HG03175 (cell line): ENCODE measurements around the gene IGF2BP3.
"Not testable (repeated sequence)": the region's sequence is repeated elsewhere in the genome, so short reads cannot be mapped to it uniquely, and the experiment has no call there.

ENCODE experiments used
- ATAC-seq: cut with Tn5 transposase; IDR thresholded peaks from one replicate; pipeline ENCODE4 v1.9.1; 2021; ENCODE audit warnings: mild to moderate bottlenecking, moderate library complexity; ENCODE audit not compliant: unreplicated experiment

The IGF2BP3 gene

DNA sequence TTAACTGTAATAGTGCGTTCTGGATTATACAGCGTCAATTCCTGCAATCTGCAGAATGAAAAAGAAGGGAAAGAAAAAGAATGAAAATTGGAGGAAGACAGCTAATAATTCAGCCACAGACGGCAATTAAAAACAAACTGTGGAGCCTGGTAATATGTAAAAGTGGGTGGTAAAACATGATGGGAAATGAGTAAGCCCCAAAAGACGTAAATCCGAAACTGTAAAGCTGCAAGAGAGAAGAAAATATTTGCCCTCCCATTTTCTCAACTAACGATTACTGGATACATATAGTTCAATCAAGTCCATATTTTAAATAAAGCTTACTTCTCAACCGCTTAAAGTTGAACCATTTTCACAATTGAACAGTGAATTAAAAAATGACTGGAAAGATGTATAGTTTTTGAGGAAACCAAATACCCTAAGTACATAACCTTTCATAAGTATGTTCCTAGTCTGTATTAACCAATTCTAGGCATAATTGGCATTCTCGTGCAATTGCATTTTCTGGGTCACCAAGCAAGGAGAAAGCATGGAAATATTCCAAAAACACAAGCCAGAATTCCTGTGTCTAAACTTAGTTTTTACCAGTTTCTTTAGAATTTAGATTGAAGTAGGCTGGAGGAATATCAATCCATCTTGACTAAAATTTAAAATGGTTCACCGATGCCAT is 126.3 kb downstream of the IGF2BP3 start:
- ATAC-seq, result no peak

DNA sequence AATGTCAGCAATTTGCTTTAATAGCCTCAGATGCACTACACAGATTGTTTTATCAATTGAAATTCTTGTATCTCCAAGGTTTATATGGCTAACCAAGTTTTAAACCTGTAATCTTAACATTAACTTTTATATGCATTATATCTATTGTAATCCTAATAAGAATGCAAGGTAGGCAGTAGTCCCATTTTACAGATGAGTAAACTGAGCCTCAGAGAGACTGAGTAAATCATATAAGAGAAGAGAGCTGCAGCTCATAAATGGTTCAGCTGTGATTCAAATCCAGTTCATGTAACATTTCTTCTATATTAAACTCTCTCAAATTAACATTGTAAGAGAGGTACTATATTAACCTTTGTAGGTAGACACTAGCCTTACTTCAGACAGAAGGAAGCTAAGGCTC is 127.2 kb downstream of the IGF2BP3 start:
- ATAC-seq, result no peak

- ATAC-seq, result no peak
Observed at GRCh38 chr7:23341846-23342598, 128.3 kb downstream of the IGF2BP3 start.

GRCh38 chr7:23338863-23339262 is 131.4 kb downstream of the IGF2BP3 start:
- no peak for ATAC-seq

DNA sequence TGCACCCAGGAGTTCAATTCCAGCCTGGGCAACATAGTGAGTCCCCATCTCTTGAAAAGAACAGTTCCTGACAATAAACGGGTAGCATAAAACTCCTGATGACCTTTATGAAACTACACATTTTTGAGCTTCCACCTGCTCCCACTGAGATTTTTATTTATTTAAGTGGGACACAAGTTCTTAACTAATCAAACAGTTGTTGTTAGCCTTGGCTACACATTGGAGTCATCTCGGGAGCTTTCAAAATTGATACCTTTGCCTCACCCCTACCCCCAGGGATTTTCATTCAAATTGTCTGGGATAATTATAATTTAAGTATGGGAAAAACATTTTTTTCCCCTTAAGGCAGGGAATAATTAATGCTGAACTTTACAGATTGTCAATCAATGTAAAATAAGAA is 131.9 kb downstream of the IGF2BP3 start:
- no peak for ATAC-seq

DNA sequence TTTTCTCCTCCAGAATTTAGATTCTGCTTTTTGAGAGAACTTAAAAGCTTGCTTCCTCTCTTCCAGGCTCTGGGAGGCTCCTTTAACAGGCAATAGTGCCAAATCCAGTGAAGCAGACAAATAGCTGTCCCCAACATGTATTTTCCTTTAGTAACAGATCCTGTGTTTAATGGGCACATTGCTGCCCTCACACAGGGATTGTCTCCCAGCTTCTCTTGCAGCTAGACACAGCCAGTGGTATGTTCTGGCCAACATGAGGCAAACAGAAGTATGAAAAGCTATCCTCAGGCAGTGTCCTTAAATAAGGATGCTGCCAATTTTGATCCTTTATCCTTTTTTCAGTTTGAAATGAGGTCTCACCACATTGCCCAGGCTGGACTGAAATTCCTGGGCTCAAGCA is 132.9 kb downstream of the IGF2BP3 start:
- ATAC-seq, result no peak

GRCh38 chr7:23336799-23337283 is 133.4 kb downstream of the IGF2BP3 start:
- no peak for ATAC-seq

GRCh38 chr7:23336086-23336485 is 134.2 kb downstream of the IGF2BP3 start:
- ATAC-seq, result no peak

GRCh38 chr7:23335621-23336020 is 134.7 kb downstream of the IGF2BP3 start:
- no peak for ATAC-seq

GRCh38 chr7:23335136-23335535 is 135.2 kb downstream of the IGF2BP3 start:
- no peak for ATAC-seq

- ATAC-seq, result no peak
Observed at GRCh38 chr7:23334482-23335056, 135.7 kb downstream of the IGF2BP3 start.

- ATAC-seq, result no peak
Observed at GRCh38 chr7:23333671-23334246, 136.5 kb downstream of the IGF2BP3 start.

DNA sequence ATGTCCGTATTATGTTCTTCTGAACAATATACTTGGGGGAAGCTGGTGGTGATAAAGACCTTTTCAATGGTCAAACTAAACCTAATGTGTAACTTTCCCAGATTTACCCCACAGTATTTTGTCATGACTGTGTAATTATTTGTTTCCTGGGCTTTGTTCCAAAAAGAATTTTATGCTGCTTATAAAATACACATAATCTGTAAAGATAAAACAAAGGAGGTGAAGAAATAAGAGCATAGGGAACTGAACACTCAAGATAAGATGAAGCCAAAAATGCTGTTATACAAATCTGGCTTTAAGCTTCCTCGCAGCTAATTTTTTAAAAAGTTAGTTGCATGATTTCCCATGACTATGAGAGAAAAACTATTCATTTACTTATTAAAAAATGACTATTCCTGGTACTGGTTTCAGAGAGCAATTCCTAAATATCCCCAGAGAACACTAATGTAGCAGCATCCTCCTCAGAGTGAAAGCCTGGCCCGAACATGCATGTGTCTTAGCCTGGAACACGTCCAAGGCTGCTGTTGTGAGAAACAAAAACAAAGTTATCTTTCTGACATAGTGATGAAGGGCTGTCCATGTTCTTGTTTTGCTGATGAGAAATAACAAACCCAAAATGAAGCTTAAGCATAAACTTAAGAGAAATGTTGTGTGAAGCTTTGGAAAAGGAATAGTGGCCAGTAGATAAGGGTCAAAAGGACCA is 137.2 kb downstream of the IGF2BP3 start:
- ATAC-seq, result no peak

- no peak for ATAC-seq
Observed at GRCh38 chr7:23332193-23332592, 138.1 kb downstream of the IGF2BP3 start.

GRCh38 chr7:23331132-23331531 is 139.2 kb downstream of the IGF2BP3 start:
- ATAC-seq, result no peak

DNA sequence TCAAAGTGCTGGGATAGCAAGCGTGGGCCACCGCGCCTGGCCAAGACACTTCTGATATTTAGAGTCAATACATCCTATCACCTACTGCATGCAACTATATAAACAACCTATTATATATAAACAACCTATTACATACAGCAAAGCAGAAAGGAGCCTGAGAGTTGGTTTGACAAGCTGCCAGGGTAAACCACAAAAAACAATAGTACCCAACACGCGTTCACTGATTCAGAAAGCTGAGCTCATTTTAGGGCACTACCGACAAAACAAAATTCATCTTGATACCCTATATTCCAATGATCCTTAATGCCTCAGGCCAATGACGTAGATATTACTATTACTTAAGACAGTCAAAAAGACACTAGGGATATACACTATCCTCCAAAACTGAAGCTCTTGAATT is 154.9 kb downstream of the IGF2BP3 start:
- no peak for ATAC-seq

DNA sequence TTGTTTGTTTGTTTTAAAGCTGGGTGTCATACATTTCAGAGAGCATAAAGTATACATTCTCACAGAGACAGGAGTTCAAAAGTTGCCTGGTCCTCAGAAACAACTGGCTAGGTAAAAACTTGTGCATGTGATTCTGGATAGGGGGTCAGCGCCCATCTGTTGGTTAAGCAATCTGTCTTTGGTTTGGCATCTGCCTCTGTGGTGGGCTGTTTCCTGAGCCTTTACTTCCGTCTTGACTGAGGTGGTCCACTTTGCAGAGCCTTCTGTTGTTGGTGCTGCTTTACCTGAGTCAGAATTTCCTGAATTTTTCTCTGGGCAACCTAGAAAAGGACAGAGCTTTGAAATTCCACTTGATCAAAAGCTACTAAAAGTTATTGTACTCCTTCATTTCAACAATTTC is 158.2 kb downstream of the IGF2BP3 start:
- ATAC-seq, result not testable (repeated sequence)

DNA sequence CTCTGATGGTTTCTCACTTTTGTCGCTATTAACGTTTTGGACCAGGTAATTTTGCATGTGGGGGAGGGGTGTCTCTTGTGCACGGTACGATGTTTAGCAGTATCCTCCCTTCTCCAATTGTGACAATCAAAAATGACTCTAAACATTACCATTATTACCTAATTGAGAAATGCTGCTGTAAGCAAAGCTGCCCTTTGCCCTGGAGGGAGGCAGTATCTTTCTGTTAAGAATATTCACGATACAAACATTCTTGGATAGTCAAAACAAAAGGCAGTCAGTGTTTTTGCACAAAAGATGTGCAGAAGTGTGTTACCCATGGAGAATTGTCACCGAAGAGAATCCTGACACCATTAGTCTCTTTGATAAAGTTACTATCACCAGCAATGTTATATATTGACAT is 161.5 kb downstream of the IGF2BP3 start:
- no peak for ATAC-seq

DNA sequence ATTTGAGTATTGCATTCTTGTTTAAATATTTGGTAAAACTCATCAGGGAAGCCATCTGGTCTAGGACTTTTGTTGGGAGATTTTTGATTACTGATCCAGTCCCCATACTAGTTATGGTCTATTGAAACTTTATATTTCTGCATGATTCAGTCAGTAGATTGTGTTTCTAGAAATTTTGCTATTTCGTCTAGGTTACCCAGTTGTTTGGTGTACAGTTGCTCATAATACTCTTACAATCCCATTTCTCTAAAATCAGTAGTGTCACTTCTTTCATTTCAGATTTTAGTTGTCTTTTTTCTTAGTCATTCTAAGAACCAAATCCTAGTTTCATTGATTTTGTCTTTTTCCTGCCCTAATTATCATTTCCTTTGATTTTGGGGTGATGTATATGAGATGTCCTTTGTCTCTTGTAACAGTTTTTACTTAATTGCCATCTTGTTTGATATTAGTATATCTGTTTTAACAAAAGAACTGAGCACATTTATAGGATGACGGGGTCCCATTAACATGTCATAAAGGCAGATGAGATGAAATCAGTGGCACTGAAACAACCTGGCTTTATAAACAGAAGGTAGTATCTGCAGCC is 163.3 kb downstream of the IGF2BP3 start:
- ATAC-seq, result no peak

GRCh38 chr7:23299770-23300300 is 170.5 kb downstream of the IGF2BP3 start:
- no peak for ATAC-seq
